Transverse colon (tissue), 3 donors: ENCODE results near the gene RORC.

Source experiments
- CTCF ChIP-seq, 5 experiments: fragments of 200-600 bp in 3 of 5; fragments of 450-650 bp in 2 of 5; sonication (generic) in 3 of 5; IDR thresholded peaks; 1 replicate in 2 of 5; 2 replicates in 3 of 5; pipeline ENCODE4 v1.5.1; 2016 to 2017; ENCODE audit warnings: antibody characterized with exemption in 5 of 5, inconsistent platforms in 3 of 5, mild to moderate bottlenecking in 2 of 5, moderate library complexity in 1 of 5
- EP300 ChIP-seq: sonication (generic); formaldehyde crosslinking; IDR thresholded peaks from one replicate; pipeline ENCODE4 v1.6.1; 2017; ENCODE audit warnings: antibody characterized with exemption, low read depth

GRCh38 chr1:151790071-151790939 is 41.3 kb downstream of the RORC start, which contains the start of gene TDRKH:
- TF ChIP-seq CTCF (IDR thresholded peaks at IDR 0.05), result peak; percentile 10 to 59 (median 32)
- no peak for TF ChIP-seq EP300
